Breast epithelium (tissue), 4 donors: ENCODE results near the gene PRCC. TPM values are rescaled to one million over a fixed set of nuclear protein-coding genes. Genes with fewer than 3 reads are reported as not detected.

Experiments
- DNase-seq, 2 donors: peaks; one replicate each; pipeline ENCODE4 v3.0.0-alpha.2; 2019; ENCODE audit warnings: low spot score in 2 of 2
- H3K27ac ChIP-seq, 2 donors: fragments of 200-600 bp; sonication (generic) in 1 of 2; one replicate each; pipeline ENCODE4 v1.5.1; 2016 to 2019; ENCODE audit warnings: mild to moderate bottlenecking in 1 of 2
- H3K27me3 ChIP-seq, 2 donors: fragments of 200-600 bp; sonication (generic) in 1 of 2; one replicate each; pipeline versions ENCODE4 v1.5.1 to v1.6.0; 2017 to 2019; ENCODE audit warnings: control low read depth in 1 of 2, mild to moderate bottlenecking in 1 of 2
- H3K36me3 ChIP-seq: fragments of 200-600 bp; one replicate; pipeline ENCODE4 v1.5.1; 2019
- H3K4me1 ChIP-seq, 2 donors: fragments of 200-600 bp; sonication (generic); one replicate each; pipeline ENCODE4 v1.5.1; 2016 to 2019; ENCODE audit warnings: control low read depth in 1 of 2
- H3K4me3 ChIP-seq, 3 donors: fragments of 200-600 bp; sonication (generic); 1 replicate in 2 of 3; 2 replicates in 1 of 3; pipeline ENCODE4 v1.5.1; 2016 to 2019; ENCODE audit warnings: mild to moderate bottlenecking in 3 of 3, moderate library complexity in 2 of 3
- H3K9me3 ChIP-seq, 2 donors: fragments of 200-600 bp; sonication (generic) in 1 of 2; one replicate each; pipeline ENCODE4 v1.5.1; 2016 to 2019; ENCODE audit warnings: control low read depth in 1 of 2
- CTCF ChIP-seq, 3 donors: fragments of 450-650 bp; IDR thresholded peaks; one replicate each; pipeline ENCODE4 v1.5.1; 2016 to 2017; ENCODE audit warnings: antibody characterized with exemption in 3 of 3, mild to moderate bottlenecking in 3 of 3, moderate library complexity in 3 of 3
- POLR2A ChIP-seq: fragments of 450-650 bp; IDR thresholded peaks from one replicate; pipeline ENCODE4 v1.6.1; 2016; ENCODE audit warnings: antibody characterized with exemption, mild to moderate bottlenecking, moderate library complexity
- POLR2AphosphoS5 ChIP-seq, 3 donors: sonication (generic); formaldehyde crosslinking; IDR thresholded peaks; one replicate each; pipeline ENCODE4 v1.6.1; 2017; ENCODE audit warnings: antibody characterized with exemption in 3 of 3
- intact Hi-C: fragments of 100-400 bp; cut with DNase I; formaldehyde crosslinking; loops from one replicate; pipeline ENCODE4 v1.15.1; 2023; ENCODE audit warnings: low total_unique reads
- total RNA-seq, 3 donors: library from RNA; depleted of rRNA; stranded (reverse); fragments of >200 nt; gene quantifications; one replicate each; pipeline ENCODE4 v1.1.0, GENCODE V29; 2016

The PRCC gene
- total RNA-seq, 3 donors from 2014 or later = 21.6 to 35.9 (median 24.9) TPM

GRCh38 chr1:156744786-156745419, 22.4 kb upstream of the PRCC start:
- H3K36me3 ChIP-seq = no peaks in the 10 kb centered on the region
- intact Hi-C loops = no loop called here
- H3K4me3 ChIP-seq = no peak overlapping the region
- DNase-seq = no peak
- H3K27me3 ChIP-seq = no peaks in the 10 kb centered on the region
- H3K9me3 ChIP-seq = no peaks in the 10 kb centered on the region
- H3K4me1 ChIP-seq = peaks cover 8 to 31% of the 10 kb centered on the region in 2 donors
- TF ChIP-seq CTCF (IDR thresholded peaks at IDR 0.05) = no peak
- no peak for TF ChIP-seq POLR2A
- TF ChIP-seq POLR2AphosphoS5 (IDR thresholded peaks at IDR 0.05) = no peak
- peak overlapping the region; percentile 100 for H3K27ac ChIP-seq

GRCh38 chr1:156745881-156746280, 21.5 kb upstream of the PRCC start:
- no peaks in the 10 kb centered on the region for H3K9me3 ChIP-seq
- peak overlapping the region in 2 of 3 donors; percentile 87 to 95 for H3K4me3 ChIP-seq
- H3K27ac ChIP-seq = peak overlapping the region; percentile 100
- peaks cover 8 to 30% of the 10 kb centered on the region in 2 donors for H3K4me1 ChIP-seq
- DNase-seq = no peak
- no peaks in the 10 kb centered on the region for H3K36me3 ChIP-seq
- intact Hi-C loops = loop anchor here (2.0 kb wide), 1 partner anchor 67 kb away; no protein-coding TSS in a partner anchor
- no peaks in the 10 kb centered on the region for H3K27me3 ChIP-seq
- TF ChIP-seq POLR2A (no peak), POLR2AphosphoS5 (IDR thresholded peaks at IDR 0.05) (no peak), CTCF (IDR thresholded peaks at IDR 0.05) (no peak)

GRCh38 chr1:156746406-156746727, 21.0 kb upstream of the PRCC start:
- Histone ChIP-seq H3K9me3 (no peaks in the 10 kb centered on the region), H3K27me3 (no peaks in the 10 kb centered on the region), H3K36me3 (no peaks in the 10 kb centered on the region), H3K4me3 (peak overlapping the region; percentile 87 to 98 (median 95)), H3K4me1 (peaks cover 8 to 30% of the 10 kb centered on the region in 2 donors), H3K27ac (peak overlapping the region; percentile 100)
- DNase-seq = no peak
- TF ChIP-seq POLR2A (no peak), POLR2AphosphoS5 (IDR thresholded peaks at IDR 0.05) (no peak), CTCF (IDR thresholded peaks at IDR 0.05) (no peak)
- intact Hi-C loops = loop anchor here (2.0 kb wide), 1 partner anchor 66 kb away; no protein-coding TSS in a partner anchor

- peaks cover 8 to 30% of the 10 kb centered on the region in 2 donors for H3K4me1 ChIP-seq
- H3K36me3 ChIP-seq = no peaks in the 10 kb centered on the region
- H3K27me3 ChIP-seq = no peaks in the 10 kb centered on the region
- TF ChIP-seq POLR2A (peak; percentile 49), POLR2AphosphoS5 (IDR thresholded peaks at IDR 0.05) (peak; percentile 75 to 82 (median 78)), CTCF (IDR thresholded peaks at IDR 0.05) (no peak)
- intact Hi-C loops = loop anchor here (2.0 kb wide), 1 partner anchor 66 kb away; no protein-coding TSS in a partner anchor
- peak overlapping the region; percentile 100 for H3K27ac ChIP-seq
- no peaks in the 10 kb centered on the region for H3K9me3 ChIP-seq
- peak; percentile 96 to 97 for DNase-seq
- H3K4me3 ChIP-seq = peak overlapping the region; percentile 87 to 98 (median 95)
Observed at GRCh38 chr1:156746728-156747631, 20.4 kb upstream of the PRCC start.
